PFSK-1 (cell line): Measurements from ENCODE around the gene IKZF4.

Experiments
- FOXP2 ChIP-seq: optimal IDR thresholded peaks from 2 replicates; pipeline ENCODE3; 2011; ENCODE audit warnings: borderline replicate concordance, control low read depth, inconsistent platforms; ENCODE audit not compliant: insufficient read depth; ENCODE audit errors: extremely low read length, extremely low read depth
- POLR2AphosphoS5 ChIP-seq: IDR thresholded peaks from 2 replicates; pipeline ENCODE4 v1.6.1; 2012; ENCODE audit warnings: low read depth, mild to moderate bottlenecking, control low read depth, low read length, moderate library complexity
- SIN3A ChIP-seq: IDR thresholded peaks from 2 replicates; pipeline ENCODE4 v1.6.1; 2012; ENCODE audit warnings: mild to moderate bottlenecking, low read length, moderate library complexity, borderline replicate concordance; ENCODE audit not compliant: insufficient read depth
- TAF1 ChIP-seq: IDR thresholded peaks from 2 replicates; pipeline ENCODE4 v1.6.1; 2012; ENCODE audit warnings: low read length, control low read depth, borderline replicate concordance; ENCODE audit not compliant: insufficient read depth
- TF ChIP-seq, protein P1 (sequence below), 2 experiments: IDR thresholded peaks; 2 replicates each; pipeline versions ENCODE4 v1.6.1 to v1.8.0; 2011 to 2012; ENCODE audit warnings: low read depth in 2 of 2, low read length in 2 of 2, control low read depth in 1 of 2, inconsistent platforms in 1 of 2, mild to moderate bottlenecking in 1 of 2, moderate library complexity in 1 of 2; ENCODE audit not compliant: insufficient read depth in 1 of 2

The IKZF4 gene

DNA sequence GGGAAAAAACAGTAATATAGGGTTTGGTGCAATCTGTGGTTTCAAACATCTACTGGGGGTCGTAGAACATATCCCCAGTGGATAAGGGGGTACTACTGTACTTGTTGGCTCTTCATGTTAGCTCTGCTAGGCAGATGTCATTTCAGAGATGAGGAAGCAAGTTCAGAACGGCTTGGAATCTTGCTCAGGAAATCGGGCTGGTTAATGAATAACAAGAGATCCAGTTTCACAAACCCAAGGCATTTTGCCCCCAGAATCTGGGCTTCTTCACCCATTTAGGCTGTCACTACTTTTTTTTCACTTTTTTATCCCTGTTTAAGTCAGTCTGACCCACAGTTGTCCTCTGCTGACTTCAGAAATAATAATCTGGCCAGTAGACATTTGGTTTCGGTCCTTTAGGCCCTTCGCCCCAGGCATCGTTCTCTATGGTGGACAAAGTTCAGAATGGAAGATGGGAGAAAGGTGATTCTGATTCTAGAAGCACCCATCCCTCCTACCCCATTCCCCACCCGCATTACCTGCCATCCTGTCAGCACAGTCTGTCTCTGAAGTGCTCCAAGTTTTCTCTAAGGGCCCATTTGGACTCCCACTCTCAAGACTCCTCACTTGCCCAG, 19.2 kb upstream of the IKZF4 start:
- TF ChIP-seq, protein P1, sequence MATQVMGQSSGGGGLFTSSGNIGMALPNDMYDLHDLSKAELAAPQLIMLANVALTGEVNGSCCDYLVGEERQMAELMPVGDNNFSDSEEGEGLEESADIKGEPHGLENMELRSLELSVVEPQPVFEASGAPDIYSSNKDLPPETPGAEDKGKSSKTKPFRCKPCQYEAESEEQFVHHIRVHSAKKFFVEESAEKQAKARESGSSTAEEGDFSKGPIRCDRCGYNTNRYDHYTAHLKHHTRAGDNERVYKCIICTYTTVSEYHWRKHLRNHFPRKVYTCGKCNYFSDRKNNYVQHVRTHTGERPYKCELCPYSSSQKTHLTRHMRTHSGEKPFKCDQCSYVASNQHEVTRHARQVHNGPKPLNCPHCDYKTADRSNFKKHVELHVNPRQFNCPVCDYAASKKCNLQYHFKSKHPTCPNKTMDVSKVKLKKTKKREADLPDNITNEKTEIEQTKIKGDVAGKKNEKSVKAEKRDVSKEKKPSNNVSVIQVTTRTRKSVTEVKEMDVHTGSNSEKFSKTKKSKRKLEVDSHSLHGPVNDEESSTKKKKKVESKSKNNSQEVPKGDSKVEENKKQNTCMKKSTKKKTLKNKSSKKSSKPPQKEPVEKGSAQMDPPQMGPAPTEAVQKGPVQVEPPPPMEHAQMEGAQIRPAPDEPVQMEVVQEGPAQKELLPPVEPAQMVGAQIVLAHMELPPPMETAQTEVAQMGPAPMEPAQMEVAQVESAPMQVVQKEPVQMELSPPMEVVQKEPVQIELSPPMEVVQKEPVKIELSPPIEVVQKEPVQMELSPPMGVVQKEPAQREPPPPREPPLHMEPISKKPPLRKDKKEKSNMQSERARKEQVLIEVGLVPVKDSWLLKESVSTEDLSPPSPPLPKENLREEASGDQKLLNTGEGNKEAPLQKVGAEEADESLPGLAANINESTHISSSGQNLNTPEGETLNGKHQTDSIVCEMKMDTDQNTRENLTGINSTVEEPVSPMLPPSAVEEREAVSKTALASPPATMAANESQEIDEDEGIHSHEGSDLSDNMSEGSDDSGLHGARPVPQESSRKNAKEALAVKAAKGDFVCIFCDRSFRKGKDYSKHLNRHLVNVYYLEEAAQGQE (IDR thresholded peaks at IDR 0.05; ENCODE audit: insufficient read depth in 1 of 2, low read depth in 2 of 2, low read length in 2 of 2) = no peak
- TF ChIP-seq FOXP2 (no peak), POLR2AphosphoS5 (no peak), TAF1 (no peak), SIN3A (no peak)

DNA sequence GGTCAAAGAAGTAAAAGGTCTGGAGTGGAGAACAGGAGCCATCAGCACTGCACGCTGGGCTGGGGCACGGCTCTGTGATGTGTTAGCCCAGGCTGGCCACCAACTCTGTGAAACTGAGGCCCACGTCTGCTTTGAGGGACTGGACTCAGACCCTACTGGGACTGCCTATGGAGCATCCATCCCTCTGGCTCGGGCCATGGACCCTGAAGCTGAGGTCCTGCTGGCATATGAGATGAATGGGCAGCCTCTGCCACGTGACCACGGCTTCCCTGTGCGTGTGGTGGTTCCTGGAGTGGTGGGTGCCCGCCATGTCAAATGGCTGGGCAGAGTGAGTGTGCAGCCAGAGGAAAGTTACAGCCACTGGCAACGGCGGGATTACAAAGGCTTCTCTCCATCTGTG, 16.6 kb upstream of the IKZF4 start:
- TF ChIP-seq FOXP2 = no peak
- TF ChIP-seq TAF1 = no peak
- no peak for TF ChIP-seq POLR2AphosphoS5
- TF ChIP-seq SIN3A = no peak
- TF ChIP-seq, protein P1 (IDR thresholded peaks at IDR 0.05; ENCODE audit: insufficient read depth in 1 of 2, low read depth in 2 of 2, low read length in 2 of 2) = no peak

DNA sequence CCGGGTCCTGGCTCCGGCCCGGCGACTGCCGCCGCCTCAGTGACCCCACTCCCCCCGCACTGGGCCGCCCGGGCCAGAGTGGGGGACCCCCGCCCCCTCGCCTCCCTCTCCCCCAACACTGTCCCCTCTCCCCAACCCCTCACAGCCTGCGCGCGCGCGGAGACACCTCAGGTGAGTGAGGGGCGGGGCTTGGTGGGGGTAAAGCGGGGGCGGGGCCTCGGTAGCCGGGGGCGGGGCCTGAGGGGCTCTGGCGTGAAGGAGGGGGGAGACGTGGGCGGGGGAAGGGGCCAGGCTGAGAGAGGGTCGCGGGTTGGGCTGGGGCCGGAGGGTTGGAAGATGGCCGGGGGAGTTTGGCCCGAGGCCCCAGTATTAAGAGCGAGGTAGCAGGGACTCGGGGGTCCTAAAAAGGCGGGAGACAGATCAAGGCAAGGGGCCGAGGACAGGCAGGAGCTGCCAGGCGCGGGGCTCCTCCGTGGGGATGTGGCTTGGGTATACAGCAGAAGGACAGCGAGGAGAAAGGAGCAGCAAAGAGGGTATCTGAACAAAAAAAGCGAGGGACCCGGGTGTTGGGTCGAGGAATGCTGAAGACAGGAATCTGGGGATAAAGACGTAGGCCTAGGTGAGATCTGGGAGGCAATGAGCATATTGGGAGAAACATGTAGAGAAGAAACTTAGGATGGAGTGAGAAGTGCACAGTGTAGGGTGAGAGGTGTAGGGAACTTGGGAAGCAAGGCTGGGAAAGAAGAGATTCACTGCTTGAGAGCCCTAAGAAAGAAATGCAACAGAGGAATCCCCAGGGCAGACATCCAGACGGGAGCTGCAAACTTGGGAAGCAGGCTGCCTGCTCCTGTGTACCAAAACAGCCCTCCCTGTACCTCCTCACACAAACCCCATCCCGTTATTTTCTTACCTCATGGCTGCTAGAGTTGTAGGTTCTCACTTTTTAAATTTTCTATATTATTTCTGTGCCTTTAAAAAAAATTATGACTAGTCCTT, 13.0 kb upstream of the IKZF4 start:
- no peak for TF ChIP-seq FOXP2
- TF ChIP-seq, protein P1 (IDR thresholded peaks at IDR 0.05; ENCODE audit: insufficient read depth in 1 of 2, low read depth in 2 of 2, low read length in 2 of 2) = no peak
- TF ChIP-seq SIN3A = no peak
- no peak for TF ChIP-seq TAF1
- TF ChIP-seq POLR2AphosphoS5 = no peak

DNA sequence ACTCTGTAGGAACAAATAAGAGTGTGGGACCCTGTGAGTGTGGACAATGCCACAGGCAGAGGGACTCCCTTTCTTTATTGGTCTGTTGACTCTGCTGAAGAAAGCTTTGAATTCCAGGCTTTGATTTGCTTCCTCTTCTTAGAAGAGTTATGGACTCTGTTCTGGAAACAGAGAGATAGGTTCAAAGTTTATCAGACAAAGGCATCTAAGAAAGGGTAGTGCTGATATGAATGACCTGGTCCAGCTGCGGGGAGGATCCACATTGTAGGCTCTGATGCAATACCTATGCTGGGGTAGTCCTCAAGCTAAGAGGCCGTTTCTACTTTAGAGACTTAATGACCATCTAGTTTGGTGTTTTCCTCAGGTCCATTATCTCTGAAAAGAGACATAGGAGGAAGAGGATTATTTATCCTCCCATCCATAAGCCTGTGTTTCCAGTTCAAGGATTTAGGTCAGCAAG, 10.7 kb upstream of the IKZF4 start:
- no peak for TF ChIP-seq FOXP2
- TF ChIP-seq TAF1 = no peak
- TF ChIP-seq, protein P1 (IDR thresholded peaks at IDR 0.05; ENCODE audit: insufficient read depth in 1 of 2, low read depth in 2 of 2, low read length in 2 of 2) = no peak
- no peak for TF ChIP-seq POLR2AphosphoS5
- no peak for TF ChIP-seq SIN3A
